Parathyroid adenoma (tissue), 2 donors: ENCODE measurements around the gene TXNRD2.

ENCODE experiments used
- H2AFZ ChIP-seq: fragments of 300-600 bp; sonication (generic); one replicate; pipeline ENCODE4 v1.7.0; 2017; ENCODE audit warnings: antibody characterized with exemption, mild to moderate bottlenecking
- H3K27ac ChIP-seq: fragments of 300-600 bp; sonication (generic); one replicate; pipeline ENCODE4 v1.7.0; 2017
- H3K27me3 ChIP-seq: fragments of 300-600 bp; sonication (generic); one replicate; pipeline ENCODE4 v1.7.0; 2017; ENCODE audit warnings: low read length; ENCODE audit not compliant: control insufficient read depth, insufficient read depth
- H3K36me3 ChIP-seq: fragments of 300-600 bp; sonication (generic); one replicate; pipeline ENCODE4 v1.7.0; 2017; ENCODE audit warnings: low read length; ENCODE audit not compliant: control insufficient read depth, insufficient read depth
- H3K4me1 ChIP-seq: fragments of 300-600 bp; sonication (generic); one replicate; pipeline ENCODE4 v1.7.0; 2017; ENCODE audit warnings: control low read depth
- H3K4me2 ChIP-seq: fragments of 300-600 bp; sonication (generic); one replicate; pipeline ENCODE4 v1.7.0; 2017; ENCODE audit warnings: low read length
- H3K4me3 ChIP-seq: fragments of 300-600 bp; sonication (generic); one replicate; pipeline ENCODE4 v1.7.0; 2017; ENCODE audit warnings: low read depth, low read length
- H3K79me2 ChIP-seq: fragments of 300-600 bp; sonication (generic); one replicate; pipeline ENCODE4 v1.7.0; 2017; ENCODE audit warnings: control low read depth
- H3K9ac ChIP-seq: fragments of 300-600 bp; sonication (generic); one replicate; pipeline ENCODE4 v1.7.0; 2017; ENCODE audit warnings: mild to moderate bottlenecking
- H3K9me3 ChIP-seq: fragments of 300-600 bp; sonication (generic); one replicate; pipeline ENCODE4 v1.7.0; 2017; ENCODE audit warnings: low read length; ENCODE audit not compliant: control insufficient read depth
- CTCF ChIP-seq: fragments of 300-600 bp; sonication (generic); IDR thresholded peaks from one replicate; pipeline ENCODE4 v1.7.0; 2017; ENCODE audit warnings: antibody characterized with exemption, mild to moderate bottlenecking
- donor health status: primary hyperparathyroidism.

Gene TXNRD2

GRCh38 chr22:19869497-19870152 lies 72.0 kb downstream of the TXNRD2 start:
- Histone ChIP-seq H3K4me1 (no peaks in the 10 kb centered on the region), H3K79me2 (no peaks in the 10 kb centered on the region), H3K27ac (no peak overlapping the region), H3K27me3 (no peaks in the 10 kb centered on the region), H3K9me3 (no peaks in the 10 kb centered on the region), H3K36me3 (no peaks in the 10 kb centered on the region), H3K4me3 (no peak overlapping the region), H3K9ac (no peak overlapping the region), H3K4me2 (no peak overlapping the region), H2AFZ (no peak overlapping the region)
- TF ChIP-seq CTCF: no peak

- H3K9ac ChIP-seq: no peak overlapping the region
- H3K27me3 ChIP-seq: no peaks in the 10 kb centered on the region
- no peak for TF ChIP-seq CTCF
- H3K4me2 ChIP-seq: no peak overlapping the region
- no peak overlapping the region for H3K27ac ChIP-seq
- H3K4me3 ChIP-seq: no peak overlapping the region
- no peaks in the 10 kb centered on the region for H3K4me1 ChIP-seq
- no peaks in the 10 kb centered on the region for H3K79me2 ChIP-seq
- H3K36me3 ChIP-seq: no peaks in the 10 kb centered on the region
- H3K9me3 ChIP-seq: no peaks in the 10 kb centered on the region
- H2AFZ ChIP-seq: no peak overlapping the region
Measured at GRCh38 chr22:19868773-19869471, 72.7 kb downstream of the TXNRD2 start.

GRCh38 chr22:19868333-19868732 lies 73.3 kb downstream of the TXNRD2 start:
- no peaks in the 10 kb centered on the region for H3K36me3 ChIP-seq
- no peaks in the 10 kb centered on the region for H3K27me3 ChIP-seq
- no peaks in the 10 kb centered on the region for H3K9me3 ChIP-seq
- no peak overlapping the region for H3K9ac ChIP-seq
- no peak for TF ChIP-seq CTCF
- H3K4me2 ChIP-seq: no peak overlapping the region
- H2AFZ ChIP-seq: no peak overlapping the region
- H3K4me3 ChIP-seq: no peak overlapping the region
- no peaks in the 10 kb centered on the region for H3K79me2 ChIP-seq
- H3K4me1 ChIP-seq: no peaks in the 10 kb centered on the region
- H3K27ac ChIP-seq: no peak overlapping the region

GRCh38 chr22:19867617-19868016 lies 74.0 kb downstream of the TXNRD2 start:
- Histone ChIP-seq H3K9ac (no peak overlapping the region), H3K4me2 (no peak overlapping the region), H2AFZ (no peak overlapping the region), H3K4me3 (no peak overlapping the region), H3K36me3 (no peaks in the 10 kb centered on the region), H3K27ac (no peak overlapping the region), H3K27me3 (no peaks in the 10 kb centered on the region), H3K79me2 (no peaks in the 10 kb centered on the region), H3K9me3 (no peaks in the 10 kb centered on the region), H3K4me1 (no peaks in the 10 kb centered on the region)
- no peak for TF ChIP-seq CTCF

GRCh38 chr22:19866665-19867009 lies 75.0 kb downstream of the TXNRD2 start:
- H3K27ac ChIP-seq: no peak overlapping the region
- no peak overlapping the region for H3K4me3 ChIP-seq
- H3K27me3 ChIP-seq: no peaks in the 10 kb centered on the region
- no peaks in the 10 kb centered on the region for H3K4me1 ChIP-seq
- no peak overlapping the region for H3K4me2 ChIP-seq
- TF ChIP-seq CTCF: no peak
- H3K36me3 ChIP-seq: no peaks in the 10 kb centered on the region
- no peak overlapping the region for H2AFZ ChIP-seq
- H3K9ac ChIP-seq: no peak overlapping the region
- H3K9me3 ChIP-seq: no peaks in the 10 kb centered on the region
- H3K79me2 ChIP-seq: no peaks in the 10 kb centered on the region
